Fibroblast of the conjunctiva (primary cell): ENCODE results near the gene NAT16.
"Not testable (repeated sequence)": the region's sequence is repeated elsewhere in the genome, so short reads cannot be mapped to it uniquely, and the experiment has no call there.

Experiments used
- DNase-seq: peaks from one replicate; pipeline ENCODE4 v3.0.0-alpha.2; 2010; ENCODE audit warnings: low read depth

Gene NAT16

DNA sequence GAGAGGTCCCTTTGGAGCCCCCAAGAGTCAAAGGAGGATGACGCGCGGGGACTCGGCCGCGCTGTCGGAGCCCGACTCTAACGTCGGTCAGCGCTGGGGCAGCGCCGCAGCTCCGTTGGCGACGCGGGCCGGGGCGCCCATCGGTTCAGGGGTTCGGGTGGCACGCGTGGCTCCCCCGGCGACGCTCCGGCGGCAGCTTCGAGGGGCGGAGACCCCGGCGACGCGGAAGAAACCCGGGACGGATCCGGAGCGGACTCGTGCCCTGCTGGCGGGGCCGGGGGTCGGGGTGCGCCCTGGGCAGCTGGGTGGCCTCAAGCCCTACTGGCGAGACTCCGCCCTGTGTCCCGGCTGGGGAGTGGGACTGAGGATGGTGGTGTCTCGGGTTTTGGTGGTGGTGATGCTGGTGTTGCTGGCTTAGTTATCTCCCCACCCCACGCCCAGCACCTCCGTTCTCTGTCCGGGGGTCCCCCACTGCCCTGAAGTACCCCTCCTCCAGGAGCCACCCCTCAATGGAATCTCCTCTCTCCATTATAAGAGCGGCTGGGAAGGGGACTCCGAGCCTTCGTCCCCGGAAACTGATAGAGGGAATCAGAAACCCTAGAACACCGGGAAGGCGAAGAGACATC, at the start of gene NAT16:
NAT16 (minus strand) TSS at position 164 of the 626 bp plus-strand sequence. CDS start 5,486 bp downstream, outside the sequence.
- no peak for DNase-seq

- no peak for DNase-seq
Observed at GRCh38 chr7:101226721-101227120, 46.6 kb upstream of the NAT16 start.

- DNase-seq, result no peak
Observed at GRCh38 chr7:101225650-101226049, 45.6 kb upstream of the NAT16 start.

GRCh38 chr7:101223528-101223927, 43.4 kb upstream of the NAT16 start:
- no peak for DNase-seq

- no peak for DNase-seq
Observed at GRCh38 chr7:101222275-101222830, 42.3 kb upstream of the NAT16 start.

- DNase-seq, result no peak
Observed at GRCh38 chr7:101220295-101220694, 40.2 kb upstream of the NAT16 start.

DNA sequence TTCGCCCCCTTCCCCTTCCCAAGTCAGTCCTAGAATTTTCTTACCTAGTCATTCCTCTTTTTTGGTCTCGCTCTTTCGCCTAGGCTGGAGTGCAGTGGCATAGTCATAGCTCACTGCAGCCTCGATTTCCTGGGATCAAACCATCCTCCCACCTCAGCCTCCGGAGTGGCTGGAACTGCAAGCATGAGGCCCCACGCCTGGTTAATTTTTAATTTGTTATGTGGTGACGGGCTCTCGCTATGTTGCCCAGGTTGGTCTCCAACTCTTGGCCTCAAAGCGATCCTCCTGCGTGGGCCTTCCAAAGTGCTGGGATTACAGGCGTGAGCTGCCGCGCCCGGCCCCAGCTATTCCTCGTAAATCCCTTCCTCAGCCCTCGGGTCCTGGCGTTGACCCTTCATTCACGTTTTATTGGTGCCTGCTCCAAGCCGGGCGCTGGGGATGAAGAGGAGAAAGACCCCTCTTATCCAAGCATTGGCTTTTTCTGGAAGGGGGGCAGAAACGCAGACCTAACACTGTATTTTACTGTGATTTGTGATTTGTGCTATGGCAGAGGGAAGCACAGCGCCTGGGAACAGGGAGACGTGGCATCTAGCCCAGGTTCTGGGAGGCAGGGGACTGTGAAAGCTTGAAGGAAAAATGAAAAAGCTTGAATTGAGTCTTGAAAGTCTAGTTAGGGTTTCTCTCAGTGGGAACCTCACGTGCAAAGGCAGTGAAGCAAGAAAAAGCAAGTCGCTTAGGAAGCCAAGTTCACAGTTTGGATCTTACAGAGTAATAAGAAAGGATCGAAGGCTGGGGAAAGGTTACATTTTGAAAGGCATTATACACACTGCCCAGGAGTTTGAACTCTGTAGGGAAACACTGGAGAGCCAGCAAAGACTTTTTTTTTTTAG, 38.4 kb upstream of the NAT16 start:
- no peak for DNase-seq

DNA sequence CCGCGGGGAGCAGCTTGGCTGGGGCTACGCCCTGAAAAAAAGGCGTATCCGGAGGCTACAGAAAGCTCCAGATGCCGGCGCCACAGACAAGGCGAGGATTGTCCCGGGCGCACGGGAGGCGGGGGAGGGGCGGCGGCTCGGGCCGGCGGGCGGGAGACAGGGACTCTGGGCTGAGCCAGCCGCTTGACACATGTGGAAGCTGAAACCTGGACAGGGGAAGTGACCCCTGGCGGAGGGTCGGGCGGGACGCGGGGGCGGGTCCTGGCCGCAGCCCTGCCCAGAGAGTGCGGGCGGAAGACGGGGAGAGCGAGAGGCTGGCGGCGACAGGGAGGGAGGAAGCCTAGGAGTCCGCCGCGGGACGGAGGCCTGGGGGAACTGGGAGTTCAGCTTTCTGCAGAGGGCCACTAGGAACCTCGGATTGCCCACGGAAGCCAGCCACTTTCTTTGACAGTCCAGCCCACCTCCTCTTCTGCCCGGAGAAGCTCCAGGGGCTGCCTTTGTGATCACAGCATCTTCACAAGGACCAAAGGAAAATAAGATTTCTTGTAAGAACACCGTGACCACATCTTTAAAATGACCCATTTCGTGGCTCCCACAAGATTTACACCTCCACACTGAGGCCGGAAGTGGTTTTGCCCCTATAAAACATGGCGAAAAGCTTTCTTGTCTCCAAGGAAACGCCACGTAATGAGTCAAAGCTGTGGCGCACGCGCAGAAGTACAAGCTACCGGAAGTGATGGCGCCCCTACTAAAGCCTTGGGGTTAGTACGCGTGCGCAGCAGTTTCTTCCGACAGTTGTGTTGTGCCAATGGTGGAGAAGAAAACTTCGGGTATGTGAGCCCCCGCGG, 37.5 kb upstream of the NAT16 start, which contains the start of the genes PLOD3 and ZNHIT1:
PLOD3 (minus strand) TSS at position 194 of the 848 bp plus-strand sequence. CDS start 307 bp downstream, outside the sequence.
ZNHIT1 (plus strand) TSS at position 778 of the 848 bp plus-strand sequence; CDS start at position 809, 31 bp downstream.
- DNase-seq, result peak; percentile 97

DNA sequence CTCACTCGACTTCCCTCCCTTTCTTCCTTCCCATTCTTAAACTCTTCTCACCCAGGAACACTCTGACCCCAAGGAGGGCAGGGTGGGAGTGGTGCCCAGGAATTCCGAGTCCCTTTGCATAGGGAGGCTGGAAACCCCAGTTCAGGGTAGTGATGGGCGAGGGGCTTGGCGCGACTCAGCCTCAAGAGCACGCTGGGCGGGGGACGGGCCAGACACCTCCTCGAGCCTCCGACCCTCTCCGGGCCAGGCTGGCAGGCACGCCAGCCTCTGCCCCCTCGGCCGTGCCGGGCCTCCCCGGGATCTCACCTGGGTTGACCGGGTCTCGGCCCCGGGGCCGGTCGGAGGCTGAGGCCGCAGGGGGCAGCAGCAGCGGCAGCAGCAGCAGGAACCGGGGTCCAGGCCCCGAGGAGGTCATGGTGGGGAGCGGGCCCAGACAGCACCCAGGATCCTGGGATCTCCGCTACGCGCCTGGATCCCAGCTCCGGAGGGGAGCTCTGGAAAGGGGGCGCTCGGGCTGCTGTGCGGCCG, 36.8 kb upstream of the NAT16 start:
- DNase-seq, result no peak

- DNase-seq, result no peak
Observed at GRCh38 chr7:101216001-101216859, 36.1 kb upstream of the NAT16 start.

- no peak for DNase-seq
Observed at GRCh38 chr7:101212014-101212413, 31.9 kb upstream of the NAT16 start.

- DNase-seq, result no peak
Observed at GRCh38 chr7:101211501-101211900, 31.4 kb upstream of the NAT16 start.

DNA sequence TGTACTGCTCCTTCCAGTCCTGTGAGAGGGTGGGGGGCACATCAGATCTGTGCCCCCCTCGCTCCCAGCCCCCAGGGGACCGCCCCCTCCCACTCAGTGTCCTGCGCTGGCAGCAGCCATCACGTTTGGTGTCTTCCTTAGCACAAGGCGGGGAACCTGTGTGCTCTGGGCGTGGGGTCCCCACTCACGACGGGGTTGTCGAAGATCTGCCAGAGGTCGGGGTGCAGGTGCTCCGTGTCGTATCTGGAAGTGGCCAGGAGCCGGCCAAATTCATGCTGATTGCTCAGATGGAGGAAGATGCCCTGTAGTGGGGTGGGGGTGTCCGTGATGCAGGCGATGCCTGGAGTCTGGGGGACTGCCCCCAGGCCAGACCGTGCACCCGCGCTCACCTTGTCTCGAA, 30.1 kb upstream of the NAT16 start:
- DNase-seq, result no peak

DNA sequence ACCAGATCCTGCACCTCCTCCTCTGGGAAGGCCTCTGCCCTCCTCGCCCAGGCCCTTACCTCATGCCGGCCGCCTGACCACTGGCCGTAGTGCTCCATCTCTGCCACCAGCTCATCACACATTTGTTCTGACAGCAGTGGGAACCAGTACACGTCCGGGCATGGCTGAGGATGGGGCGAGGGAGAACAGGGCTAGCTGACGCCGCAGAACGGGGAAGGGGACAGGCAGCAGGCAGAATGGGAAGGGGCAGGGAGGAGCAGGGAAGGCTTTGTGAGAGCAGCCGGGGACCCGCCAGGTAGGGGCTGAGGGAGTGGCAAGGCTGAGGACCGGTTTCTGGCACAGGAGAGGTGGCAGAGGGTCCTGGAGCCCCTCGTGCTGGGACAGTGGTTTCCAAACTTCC, 28.7 kb upstream of the NAT16 start:
- DNase-seq, result no peak

DNA sequence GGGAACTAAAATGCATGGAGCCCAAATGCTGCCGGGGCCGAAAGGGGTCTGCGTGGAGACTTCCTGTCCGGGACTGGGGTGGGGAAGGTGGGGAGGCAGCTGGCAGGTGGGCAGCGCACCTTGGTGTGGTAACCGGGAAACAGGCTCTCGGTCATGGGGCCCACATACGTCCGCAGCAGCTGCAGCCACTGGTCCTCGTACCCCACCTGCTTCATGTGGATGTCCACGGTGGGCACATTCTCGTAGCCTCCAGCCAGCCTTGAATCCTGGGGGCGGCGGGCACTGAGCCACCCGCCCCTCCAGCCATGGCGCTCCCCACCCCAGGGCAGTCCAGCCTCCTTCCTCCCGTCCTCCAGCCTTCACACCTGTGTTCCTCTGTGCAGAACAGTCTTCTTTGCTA, 27.4 kb upstream of the NAT16 start:
- DNase-seq, result no peak

DNA sequence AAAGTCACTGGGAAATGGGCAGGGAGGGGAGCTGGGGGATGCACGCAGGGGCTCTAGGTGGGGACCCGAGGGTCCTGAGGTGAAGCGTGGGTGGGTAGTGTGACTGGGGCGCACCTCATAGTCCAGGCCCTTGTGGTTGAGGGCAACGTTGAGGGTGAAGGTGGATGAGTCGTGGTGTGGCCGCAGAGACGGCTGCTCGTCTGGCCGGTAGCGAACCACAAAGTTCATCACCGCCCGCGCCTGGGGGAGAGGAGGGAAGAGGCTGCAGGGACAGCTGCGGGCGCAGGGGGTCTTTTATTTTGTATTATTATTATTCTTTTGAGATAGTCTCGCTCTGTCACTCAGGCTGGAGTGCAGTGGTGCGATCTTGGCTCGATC, 26.6 kb upstream of the NAT16 start:
- no peak for DNase-seq

DNA sequence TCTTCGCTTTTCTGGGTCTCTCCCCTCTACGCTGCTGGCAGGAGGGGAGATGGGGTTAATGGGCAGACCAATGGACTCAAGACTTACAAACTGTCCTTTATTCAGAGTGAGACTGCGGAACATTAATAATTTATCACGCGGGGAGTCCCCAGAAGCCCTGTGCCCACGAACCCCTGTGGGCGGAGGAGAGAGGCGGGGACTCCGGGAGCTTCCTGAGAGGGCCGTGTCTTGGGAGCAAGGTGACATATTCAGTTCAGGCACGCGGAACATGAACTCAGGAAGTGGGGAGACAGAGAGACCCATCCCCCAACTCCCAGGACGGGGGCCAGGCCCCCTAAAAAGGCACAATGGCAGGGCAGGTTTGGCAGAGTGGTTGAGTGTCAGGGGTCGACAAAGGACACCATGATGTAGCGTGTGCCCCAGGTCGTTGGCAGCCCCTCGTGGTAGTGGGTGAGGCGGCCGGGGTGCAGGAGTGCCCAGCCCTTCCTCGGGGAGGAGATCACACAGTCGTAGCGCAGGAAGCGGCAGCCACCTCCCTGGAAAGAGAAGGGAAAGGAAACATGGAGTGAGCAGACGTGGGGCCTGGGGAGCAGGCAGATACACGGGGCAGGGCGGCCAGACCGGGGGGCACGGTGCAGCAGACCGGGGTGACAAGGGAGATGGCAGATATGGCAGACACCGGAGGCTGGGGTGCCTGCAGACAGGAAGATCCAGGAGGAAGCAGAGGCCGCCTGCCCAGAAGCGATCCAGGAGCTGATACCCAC, 26.0 kb upstream of the NAT16 start:
- no peak for DNase-seq

GRCh38 chr7:101203740-101204738, 23.9 kb upstream of the NAT16 start:
- not testable (repeated sequence) for DNase-seq

GRCh38 chr7:101202603-101202918, 22.5 kb upstream of the NAT16 start:
- DNase-seq, result no peak
